HG02798 (cell line): ENCODE measurements around the gene PXDN.

Experiments
- ATAC-seq: cut with Tn5 transposase; IDR thresholded peaks from one replicate; pipeline ENCODE4 v1.9.1; 2021; ENCODE audit warnings: mild to moderate bottlenecking; ENCODE audit not compliant: unreplicated experiment, poor library complexity

PXDN gene

GRCh38 chr2:1755436-1756191, 11.3 kb upstream of the PXDN start:
- no peak for ATAC-seq

GRCh38 chr2:1754461-1755170, 10.3 kb upstream of the PXDN start:
- ATAC-seq = no peak

- no peak for ATAC-seq
These were observed 9.7 kb upstream of the PXDN start for GRCh38 chr2:1754046-1754445.

GRCh38 chr2:1752751-1753150, 8.4 kb upstream of the PXDN start:
- ATAC-seq = no peak

- ATAC-seq = no peak
These were observed 7.7 kb upstream of the PXDN start for GRCh38 chr2:1751767-1752725.

- ATAC-seq = no peak
These were observed 6.8 kb upstream of the PXDN start for GRCh38 chr2:1750933-1751766.

- no peak for ATAC-seq
These were observed 6.1 kb upstream of the PXDN start for GRCh38 chr2:1750270-1750932.

GRCh38 chr2:1749489-1750119, 5.3 kb upstream of the PXDN start:
- ATAC-seq = no peak

GRCh38 chr2:1748741-1749488, 4.6 kb upstream of the PXDN start:
- ATAC-seq = no peak

- ATAC-seq = no peak
These were observed 3.9 kb upstream of the PXDN start for GRCh38 chr2:1748176-1748740.

GRCh38 chr2:1747065-1747941, 3.0 kb upstream of the PXDN start:
- ATAC-seq = no peak

- ATAC-seq = no peak
These were observed 2.1 kb upstream of the PXDN start for GRCh38 chr2:1746174-1747064.

- ATAC-seq = no peak
These were observed 1.1 kb upstream of the PXDN start for GRCh38 chr2:1745171-1746023.

GRCh38 chr2:1744151-1744445, 217 bp downstream of the PXDN start:
- no peak for ATAC-seq

- ATAC-seq = no peak
These were observed 742 bp downstream of the PXDN start for GRCh38 chr2:1743396-1744150.
